Smooth muscle cell (in vitro differentiated cells): Measurements from ENCODE around the gene SLC52A3. TPM values are rescaled to one million over a fixed set of nuclear protein-coding genes. Genes with fewer than 3 reads are reported as not detected.

Experiments used
- DNase-seq: peaks from one replicate; lab custom pipeline; 2025; ENCODE audit not compliant: unreplicated experiment; lab: John Stamatoyannopoulos, UW
- H2AFZ ChIP-seq: fragments of 200-600 bp; sonication (generic); 2 replicates; pipeline ENCODE4 v1.6.0; 2016; ENCODE audit warnings: antibody characterized with exemption, low read depth, mild to moderate bottlenecking
- H3F3A ChIP-seq: fragments of 200-600 bp; sonication (generic); 2 replicates; pipeline ENCODE4 v1.6.0; 2017; ENCODE audit warnings: antibody characterized with exemption, low read depth
- H3K27ac ChIP-seq: fragments of 200-600 bp; sonication (generic); 2 replicates; pipeline ENCODE4 v1.5.1; 2016; ENCODE audit warnings: low read depth, mild to moderate bottlenecking
- H3K27me3 ChIP-seq: fragments of 200-600 bp; sonication (generic); 2 replicates; pipeline ENCODE4 v1.6.1; 2016; ENCODE audit warnings: low read depth, mild to moderate bottlenecking
- H3K36me3 ChIP-seq: fragments of 200-600 bp; sonication (generic); 2 replicates; pipeline ENCODE4 v1.5.1; 2016; ENCODE audit warnings: low read depth
- H3K4me1 ChIP-seq: fragments of 200-600 bp; sonication (generic); 2 replicates; pipeline ENCODE4 v1.5.1; 2016; ENCODE audit warnings: low read depth
- H3K4me2 ChIP-seq: fragments of 200-600 bp; sonication (generic); 2 replicates; pipeline ENCODE4 v1.6.0; 2016; ENCODE audit warnings: mild to moderate bottlenecking
- H3K4me3 ChIP-seq: fragments of 200-600 bp; sonication (generic); 2 replicates; pipeline ENCODE4 v1.5.1; 2016; ENCODE audit warnings: mild to moderate bottlenecking
- H3K79me2 ChIP-seq: fragments of 200-600 bp; sonication (generic); 2 replicates; pipeline ENCODE4 v1.6.0; 2016; ENCODE audit warnings: low read depth, mild to moderate bottlenecking
- H3K9ac ChIP-seq: fragments of 200-600 bp; sonication (generic); 2 replicates; pipeline ENCODE4 v1.6.0; 2016; ENCODE audit warnings: low read depth
- H3K9me3 ChIP-seq: fragments of 200-600 bp; sonication (generic); replicated peaks from 2 replicates; pipeline ENCODE4 v1.5.1; 2016; ENCODE audit warnings: low read depth
- H4K20me1 ChIP-seq: fragments of 200-600 bp; sonication (generic); 2 replicates; pipeline ENCODE4 v1.6.0; 2016; ENCODE audit warnings: low read depth
- WGBS: methylation state at CpG from one replicate; pipeline ENCODE4 v1.1.7; 2016; ENCODE audit warnings: low lambda C conversion rate; 5-methylcytosine and 5-hydroxymethylcytosine counted together
- polyA plus RNA-seq: library from polyadenylated mRNA; unstranded; fragments of >200 nt; fragmentation: Nextera tagmentation; extraction: Ambion mirVana; gene quantifications from 2 replicates; pipeline ENCODE4 v1.2.1, GENCODE V29; 2016
- total RNA-seq: library from RNA; depleted of rRNA; stranded (reverse); fragments of >200 nt; gene quantifications from 2 replicates; pipeline ENCODE4 v1.2.3, GENCODE V29; 2014
- TF ChIP-seq, protein P1 (sequence below): fragments of 200-600 bp; sonication (generic); IDR thresholded peaks from 2 replicates; pipeline ENCODE4 v1.5.1; 2017; ENCODE audit warnings: borderline replicate concordance, mild to moderate bottlenecking, antibody characterized with exemption; ENCODE audit not compliant: insufficient read depth, poor library complexity, severe bottlenecking

SLC52A3 gene
- total and polyA plus RNA-seq, 2 experiments from 2014 or later: 0.36 TPM; not detected in 1

- Histone ChIP-seq H3K4me2 (no peak overlapping the region), H3K27ac (no peak overlapping the region), H3K4me1 (no peaks in the 10 kb centered on the region), H3F3A (no peaks in the 10 kb centered on the region), H3K79me2 (no peaks in the 10 kb centered on the region), H2AFZ (no peak overlapping the region), H3K9ac (no peak overlapping the region), H3K9me3 (no peaks in the 10 kb centered on the region), H3K27me3 (no peaks in the 10 kb centered on the region), H3K4me3 (no peak overlapping the region), H3K36me3 (no peaks in the 10 kb centered on the region), H4K20me1 (no peaks in the 10 kb centered on the region)
- TF ChIP-seq, protein P1, sequence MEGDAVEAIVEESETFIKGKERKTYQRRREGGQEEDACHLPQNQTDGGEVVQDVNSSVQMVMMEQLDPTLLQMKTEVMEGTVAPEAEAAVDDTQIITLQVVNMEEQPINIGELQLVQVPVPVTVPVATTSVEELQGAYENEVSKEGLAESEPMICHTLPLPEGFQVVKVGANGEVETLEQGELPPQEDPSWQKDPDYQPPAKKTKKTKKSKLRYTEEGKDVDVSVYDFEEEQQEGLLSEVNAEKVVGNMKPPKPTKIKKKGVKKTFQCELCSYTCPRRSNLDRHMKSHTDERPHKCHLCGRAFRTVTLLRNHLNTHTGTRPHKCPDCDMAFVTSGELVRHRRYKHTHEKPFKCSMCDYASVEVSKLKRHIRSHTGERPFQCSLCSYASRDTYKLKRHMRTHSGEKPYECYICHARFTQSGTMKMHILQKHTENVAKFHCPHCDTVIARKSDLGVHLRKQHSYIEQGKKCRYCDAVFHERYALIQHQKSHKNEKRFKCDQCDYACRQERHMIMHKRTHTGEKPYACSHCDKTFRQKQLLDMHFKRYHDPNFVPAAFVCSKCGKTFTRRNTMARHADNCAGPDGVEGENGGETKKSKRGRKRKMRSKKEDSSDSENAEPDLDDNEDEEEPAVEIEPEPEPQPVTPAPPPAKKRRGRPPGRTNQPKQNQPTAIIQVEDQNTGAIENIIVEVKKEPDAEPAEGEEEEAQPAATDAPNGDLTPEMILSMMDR: no peak
- 94% methylated on average over 5 of the region's 5 CpGs for WGBS
- no peak for DNase-seq
Measured at GRCh38 chr20:752291-752690, 16.0 kb downstream of the SLC52A3 start.

DNA sequence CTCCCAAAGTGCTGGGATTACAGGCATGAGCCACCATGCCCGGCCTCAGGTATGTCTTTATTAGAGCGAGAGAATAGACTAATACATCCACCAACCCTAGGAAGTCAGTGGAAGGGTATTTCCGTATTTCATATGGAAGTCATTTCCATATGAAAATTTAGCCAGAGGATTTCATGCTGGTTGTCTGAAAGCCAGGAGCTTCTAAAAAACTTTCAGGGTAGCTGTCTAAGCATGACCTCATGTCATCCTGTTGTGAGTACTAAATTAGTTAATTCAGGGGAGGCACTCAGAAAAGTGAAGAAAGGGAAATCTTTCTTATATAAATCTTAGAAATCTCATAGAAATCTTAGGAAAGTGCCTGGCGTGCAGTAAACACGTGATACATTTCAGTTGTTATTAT lies 16.5 kb downstream of the SLC52A3 start:
- H3K27ac ChIP-seq: no peak overlapping the region
- no peak overlapping the region for H2AFZ ChIP-seq
- H3K9ac ChIP-seq: no peak overlapping the region
- H3K36me3 ChIP-seq: no peaks in the 10 kb centered on the region
- no peaks in the 10 kb centered on the region for H3K4me1 ChIP-seq
- H3F3A ChIP-seq: no peaks in the 10 kb centered on the region
- H3K27me3 ChIP-seq: no peaks in the 10 kb centered on the region
- TF ChIP-seq, protein P1: no peak
- H3K79me2 ChIP-seq: no peaks in the 10 kb centered on the region
- 78% methylated on average over 5 of the region's 5 CpGs for WGBS
- no peaks in the 10 kb centered on the region for H4K20me1 ChIP-seq
- no peak overlapping the region for H3K4me3 ChIP-seq
- H3K9me3 ChIP-seq: no peaks in the 10 kb centered on the region
- DNase-seq: no peak
- H3K4me2 ChIP-seq: no peak overlapping the region

DNA sequence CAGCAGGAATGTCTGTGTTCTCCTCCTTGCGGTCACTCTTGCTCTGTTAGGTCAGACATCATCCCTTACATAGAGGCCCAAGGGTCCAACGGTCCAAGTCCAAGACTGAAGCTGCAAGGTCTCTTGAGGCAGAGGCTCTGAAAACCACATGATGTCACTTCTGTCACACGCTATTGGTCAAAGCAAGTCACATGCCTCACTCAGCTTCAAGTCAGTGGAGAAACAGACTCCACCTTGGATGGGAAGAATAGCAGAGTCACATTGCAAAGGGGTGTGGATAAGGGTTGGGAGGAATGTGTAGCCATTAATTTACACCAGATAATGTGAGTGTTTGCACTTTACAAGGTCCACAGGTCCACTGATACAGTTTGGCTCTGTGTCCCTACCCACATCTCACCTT lies 17.5 kb downstream of the SLC52A3 start:
- Histone ChIP-seq H3F3A (no peaks in the 10 kb centered on the region), H3K4me1 (no peaks in the 10 kb centered on the region), H2AFZ (no peak overlapping the region), H3K36me3 (no peaks in the 10 kb centered on the region), H3K79me2 (no peaks in the 10 kb centered on the region), H3K9me3 (no peaks in the 10 kb centered on the region), H3K27ac (no peak overlapping the region), H3K27me3 (no peaks in the 10 kb centered on the region), H4K20me1 (no peaks in the 10 kb centered on the region), H3K9ac (no peak overlapping the region), H3K4me3 (no peak overlapping the region), H3K4me2 (no peak overlapping the region)
- TF ChIP-seq, protein P1: no peak
- 89% methylated on average over 3 of the region's 3 CpGs for WGBS
- DNase-seq: no peak

GRCh38 chr20:745683-746301 lies 22.5 kb downstream of the SLC52A3 start:
- H3K9ac ChIP-seq: no peak overlapping the region
- H3K79me2 ChIP-seq: no peaks in the 10 kb centered on the region
- no peaks in the 10 kb centered on the region for H3K36me3 ChIP-seq
- no peak for DNase-seq
- TF ChIP-seq, protein P1: no peak
- no peaks in the 10 kb centered on the region for H3K9me3 ChIP-seq
- H2AFZ ChIP-seq: no peak overlapping the region
- no peak overlapping the region for H3K27ac ChIP-seq
- WGBS: 83% methylated on average over 4 of the region's 4 CpGs
- H3K4me2 ChIP-seq: no peak overlapping the region
- no peak overlapping the region for H3K4me3 ChIP-seq
- H4K20me1 ChIP-seq: no peaks in the 10 kb centered on the region
- no peaks in the 10 kb centered on the region for H3F3A ChIP-seq
- no peaks in the 10 kb centered on the region for H3K27me3 ChIP-seq
- no peaks in the 10 kb centered on the region for H3K4me1 ChIP-seq
